DOHH2 (cell line): ENCODE measurements around the gene WDR64.

Experiments used
- EZH2phosphoT487 ChIP-seq: fragments of 200-600 bp; sonication (generic); IDR thresholded peaks from 2 replicates; pipeline ENCODE4 v1.6.1; 2017; ENCODE audit warnings: borderline replicate concordance, mild to moderate bottlenecking, antibody characterized with exemption, low read length, moderate library complexity, mixed read lengths
- TF ChIP-seq, protein P1 (sequence below): fragments of 200-600 bp; sonication (generic); IDR thresholded peaks from one replicate; pipeline ENCODE4 v1.5.1; 2014; ENCODE audit warnings: antibody characterized with exemption, mild to moderate bottlenecking, low read depth, low read length; ENCODE audit not compliant: poor library complexity, severe bottlenecking

DNA sequence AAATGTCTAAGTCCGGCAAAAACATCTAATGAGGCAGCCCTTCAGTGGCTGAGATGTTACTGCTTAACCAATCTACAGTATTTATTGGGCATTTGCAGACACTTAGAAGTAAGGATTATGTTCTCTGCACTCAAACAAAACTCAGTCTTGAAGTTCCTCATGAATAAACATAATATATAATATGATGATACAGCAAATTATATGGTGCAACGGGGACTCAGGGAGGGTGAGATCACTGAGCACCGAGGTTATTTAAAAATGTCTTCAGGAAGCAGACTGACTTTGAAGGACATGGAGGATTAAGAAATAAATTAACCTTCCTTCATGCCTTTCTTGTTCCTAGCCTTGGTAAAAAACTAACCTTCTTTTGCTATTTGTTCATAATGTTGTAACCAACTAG, 27.9 kb downstream of the WDR64 start:
- TF ChIP-seq, protein P1, sequence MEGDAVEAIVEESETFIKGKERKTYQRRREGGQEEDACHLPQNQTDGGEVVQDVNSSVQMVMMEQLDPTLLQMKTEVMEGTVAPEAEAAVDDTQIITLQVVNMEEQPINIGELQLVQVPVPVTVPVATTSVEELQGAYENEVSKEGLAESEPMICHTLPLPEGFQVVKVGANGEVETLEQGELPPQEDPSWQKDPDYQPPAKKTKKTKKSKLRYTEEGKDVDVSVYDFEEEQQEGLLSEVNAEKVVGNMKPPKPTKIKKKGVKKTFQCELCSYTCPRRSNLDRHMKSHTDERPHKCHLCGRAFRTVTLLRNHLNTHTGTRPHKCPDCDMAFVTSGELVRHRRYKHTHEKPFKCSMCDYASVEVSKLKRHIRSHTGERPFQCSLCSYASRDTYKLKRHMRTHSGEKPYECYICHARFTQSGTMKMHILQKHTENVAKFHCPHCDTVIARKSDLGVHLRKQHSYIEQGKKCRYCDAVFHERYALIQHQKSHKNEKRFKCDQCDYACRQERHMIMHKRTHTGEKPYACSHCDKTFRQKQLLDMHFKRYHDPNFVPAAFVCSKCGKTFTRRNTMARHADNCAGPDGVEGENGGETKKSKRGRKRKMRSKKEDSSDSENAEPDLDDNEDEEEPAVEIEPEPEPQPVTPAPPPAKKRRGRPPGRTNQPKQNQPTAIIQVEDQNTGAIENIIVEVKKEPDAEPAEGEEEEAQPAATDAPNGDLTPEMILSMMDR = no peak
- no peak for TF ChIP-seq EZH2phosphoT487
